ENCODE measurements around the gene SVIL. TPM values are rescaled to one million over a fixed set of nuclear protein-coding genes. Genes with fewer than 3 reads are reported as not detected.
"Not testable (repeated sequence)": the region's sequence is repeated elsewhere in the genome, so short reads cannot be mapped to it uniquely, and the experiment has no call there.

The SVIL gene
- total and polyA plus RNA-seq, 7 donors = 8.3 to 1,443 (median 637) TPM

- Histone ChIP-seq H3K27me3 (no peaks in the 10 kb centered on the region), H3K9me3 (no peaks in the 10 kb centered on the region), H3K4me1 (peaks cover 0 to 95% (median 86%) of the 10 kb centered on the region in 4 donors), H3K36me3 (peaks cover 0 to 10% (median 2%) of the 10 kb centered on the region in 4 donors), H3K4me3 (peak overlapping the region in 2 of 4 donors; percentile 40 to 50), H3K27ac (peak overlapping the region; percentile 78 to 90 (median 88))
- TF ChIP-seq POLR2AphosphoS5 (IDR thresholded peaks at IDR 0.05) (no peak), EP300 (IDR thresholded peaks at IDR 0.05) (no peak), CTCF (IDR thresholded peaks at IDR 0.05) (no peak), POLR2A (IDR thresholded peaks at IDR 0.05) (no peak)
- WGBS, 2 donors = 70 to 80% methylated on average over 5 of the region's 5 CpGs
- intact Hi-C loops (cut with DNase I) = no loop called here
- no peak for DNase-seq
Observed at GRCh38 chr10:29628311-29628710, 6.5 kb downstream of the SVIL start.

GRCh38 chr10:29627201-29628132, 7.3 kb downstream of the SVIL start:
- peaks cover 0 to 10% (median 2%) of the 10 kb centered on the region in 4 donors for H3K36me3 ChIP-seq
- TF ChIP-seq CTCF (IDR thresholded peaks at IDR 0.05) (no peak), EP300 (IDR thresholded peaks at IDR 0.05) (no peak), POLR2A (IDR thresholded peaks at IDR 0.05) (no peak), POLR2AphosphoS5 (IDR thresholded peaks at IDR 0.05) (no peak)
- no peaks in the 10 kb centered on the region for H3K27me3 ChIP-seq
- peaks cover 0 to 98% (median 94%) of the 10 kb centered on the region in 4 donors for H3K4me1 ChIP-seq
- DNase-seq = no peak
- intact Hi-C loops (cut with DNase I) = no loop called here
- H3K4me3 ChIP-seq = no peak overlapping the region
- peak overlapping the region; percentile 36 to 90 (median 88) for H3K27ac ChIP-seq
- WGBS, 2 donors = 76 to 78% methylated on average over 7 of the region's 7 CpGs
- H3K9me3 ChIP-seq = no peaks in the 10 kb centered on the region

GRCh38 chr10:29624357-29624756, 10.4 kb downstream of the SVIL start:
- Histone ChIP-seq H3K36me3 (peaks cover 0 to 10% (median 2%) of the 10 kb centered on the region in 4 donors), H3K27ac (peak overlapping the region; percentile 43 to 90 (median 88)), H3K4me1 (peaks cover 0 to 96% (median 94%) of the 10 kb centered on the region in 4 donors)
- H3K27me3 ChIP-seq; H3K9me3 ChIP-seq; H3K4me3 ChIP-seq; DNase-seq; intact Hi-C loops (cut with DNase I): not testable (repeated sequence)
- 90 to 93% methylated on average over 6 of the region's 6 CpGs for WGBS, 2 donors

GRCh38 chr10:29623797-29624196, 11.0 kb downstream of the SVIL start:
- Histone ChIP-seq H3K27me3 (no peaks in the 10 kb centered on the region), H3K36me3 (peaks cover 0 to 10% (median 2%) of the 10 kb centered on the region in 4 donors), H3K27ac (peak overlapping the region; percentile 43 to 90 (median 88)), H3K4me3 (no peak overlapping the region), H3K4me1 (peaks cover 0 to 96% (median 94%) of the 10 kb centered on the region in 4 donors), H3K9me3 (no peaks in the 10 kb centered on the region)
- TF ChIP-seq POLR2A (IDR thresholded peaks at IDR 0.05) (no peak), EP300 (IDR thresholded peaks at IDR 0.05) (no peak), CTCF (IDR thresholded peaks at IDR 0.05) (no peak), POLR2AphosphoS5 (IDR thresholded peaks at IDR 0.05) (peak in 2 of 4 donors; percentile 15 to 34)
- DNase-seq = peak; percentile 36
- WGBS, 2 donors = 90 to 95% methylated on average over 4 of the region's 4 CpGs
- intact Hi-C loops (cut with DNase I) = no loop called here

GRCh38 chr10:29622382-29622922, 12.3 kb downstream of the SVIL start:
- TF ChIP-seq CTCF (IDR thresholded peaks at IDR 0.05) = no peak
- no peak for TF ChIP-seq POLR2A (IDR thresholded peaks at IDR 0.05)
- no peak for TF ChIP-seq EP300 (IDR thresholded peaks at IDR 0.05)
- TF ChIP-seq POLR2AphosphoS5 (IDR thresholded peaks at IDR 0.05) = no peak
- Histone ChIP-seq H3K4me1 (peaks cover 0 to 96% (median 93%) of the 10 kb centered on the region in 4 donors), H3K27ac (peak overlapping the region; percentile 43 to 90 (median 88)), H3K36me3 (peaks cover 0 to 10% (median 2%) of the 10 kb centered on the region in 4 donors), H3K27me3 (no peaks in the 10 kb centered on the region), H3K9me3 (no peaks in the 10 kb centered on the region), H3K4me3 (peak overlapping the region in 2 of 4 donors; percentile 6 to 15)
- intact Hi-C loops (cut with DNase I) = no loop called here
- DNase-seq = no peak
- WGBS, 2 donors = 86 to 87% methylated on average over 14 of the region's 14 CpGs
